Neural crest cell (in vitro differentiated cells): Measurements from ENCODE around the gene DDX5. TPM values are rescaled to one million over a fixed set of nuclear protein-coding genes. Genes with fewer than 3 reads are reported as not detected.

Experiments
- DNase-seq: peaks from one replicate; pipeline ENCODE4 v3.0.0; 2021; ENCODE audit warnings: low read depth, mixed read lengths, low spot score
- H3K27ac Mint-ChIP-seq: one replicate; pipeline ENCODE4 v1.8.0; 2021; ENCODE audit warnings: mild to moderate bottlenecking, mixed read lengths; ENCODE audit not compliant: unreplicated experiment
- H3K27me3 Mint-ChIP-seq: 2 replicates; pipeline ENCODE4 v1.8.0; 2021; ENCODE audit warnings: low read depth, mild to moderate bottlenecking, mixed read lengths
- H3K36me3 Mint-ChIP-seq: 2 replicates; pipeline ENCODE4 v1.8.0; 2021; ENCODE audit warnings: low read depth, mild to moderate bottlenecking, mixed read lengths
- H3K4me1 Mint-ChIP-seq: 2 replicates; pipeline ENCODE4 v1.8.0; 2021; ENCODE audit warnings: mixed read lengths
- H3K4me3 Mint-ChIP-seq: one replicate; pipeline ENCODE4 v1.8.0; 2021; ENCODE audit warnings: mild to moderate bottlenecking, mixed read lengths
- H3K9me3 Mint-ChIP-seq: 2 replicates; pipeline ENCODE4 v1.8.0; 2021; ENCODE audit warnings: mixed read lengths
- total RNA-seq: library from RNA; stranded (reverse); gene quantifications from 2 replicates; pipeline ENCODE4 v1.2.1, GENCODE V29; 2021
- TF ChIP-seq, protein P1 (sequence below): fragments of 200-600 bp; sonication (generic); conservative IDR thresholded peaks from 2 replicates; pipeline ENCODE4 v1.5.0; 2021; ENCODE audit warnings: antibody characterized with exemption, mild to moderate bottlenecking

Gene DDX5
- total RNA-seq, 1 donor from 2014 or later = 905 TPM

DNA sequence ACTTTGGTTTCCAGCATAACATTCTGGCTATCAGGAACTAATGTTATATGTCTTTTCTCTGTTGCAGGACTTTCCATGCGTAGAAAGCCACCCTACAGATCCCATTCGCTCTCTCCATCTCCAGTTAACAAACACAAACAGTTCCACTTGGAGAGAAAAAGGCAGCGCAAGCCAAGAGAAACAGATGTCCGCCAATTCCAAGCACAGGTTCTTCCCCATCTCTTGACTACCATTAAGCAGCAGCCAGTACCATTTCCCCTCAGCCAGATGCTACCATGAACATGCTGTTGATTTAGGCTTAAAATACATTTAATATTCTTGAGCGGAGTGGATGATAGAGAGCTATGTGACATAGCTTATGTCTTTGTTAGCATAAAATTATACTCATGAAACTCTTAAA is 23.1 kb upstream of the DDX5 start:
- no peaks in the 10 kb centered on the region for H3K9me3 Mint-ChIP-seq
- no peaks in the 10 kb centered on the region for H3K27me3 Mint-ChIP-seq
- no peak overlapping the region for H3K27ac Mint-ChIP-seq
- no peaks in the 10 kb centered on the region for H3K4me1 Mint-ChIP-seq
- no peak overlapping the region for H3K4me3 Mint-ChIP-seq
- TF ChIP-seq, protein P1, sequence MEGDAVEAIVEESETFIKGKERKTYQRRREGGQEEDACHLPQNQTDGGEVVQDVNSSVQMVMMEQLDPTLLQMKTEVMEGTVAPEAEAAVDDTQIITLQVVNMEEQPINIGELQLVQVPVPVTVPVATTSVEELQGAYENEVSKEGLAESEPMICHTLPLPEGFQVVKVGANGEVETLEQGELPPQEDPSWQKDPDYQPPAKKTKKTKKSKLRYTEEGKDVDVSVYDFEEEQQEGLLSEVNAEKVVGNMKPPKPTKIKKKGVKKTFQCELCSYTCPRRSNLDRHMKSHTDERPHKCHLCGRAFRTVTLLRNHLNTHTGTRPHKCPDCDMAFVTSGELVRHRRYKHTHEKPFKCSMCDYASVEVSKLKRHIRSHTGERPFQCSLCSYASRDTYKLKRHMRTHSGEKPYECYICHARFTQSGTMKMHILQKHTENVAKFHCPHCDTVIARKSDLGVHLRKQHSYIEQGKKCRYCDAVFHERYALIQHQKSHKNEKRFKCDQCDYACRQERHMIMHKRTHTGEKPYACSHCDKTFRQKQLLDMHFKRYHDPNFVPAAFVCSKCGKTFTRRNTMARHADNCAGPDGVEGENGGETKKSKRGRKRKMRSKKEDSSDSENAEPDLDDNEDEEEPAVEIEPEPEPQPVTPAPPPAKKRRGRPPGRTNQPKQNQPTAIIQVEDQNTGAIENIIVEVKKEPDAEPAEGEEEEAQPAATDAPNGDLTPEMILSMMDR = no peak
- H3K36me3 Mint-ChIP-seq = peaks cover 26% of the 10 kb centered on the region
- DNase-seq = no peak

DNA sequence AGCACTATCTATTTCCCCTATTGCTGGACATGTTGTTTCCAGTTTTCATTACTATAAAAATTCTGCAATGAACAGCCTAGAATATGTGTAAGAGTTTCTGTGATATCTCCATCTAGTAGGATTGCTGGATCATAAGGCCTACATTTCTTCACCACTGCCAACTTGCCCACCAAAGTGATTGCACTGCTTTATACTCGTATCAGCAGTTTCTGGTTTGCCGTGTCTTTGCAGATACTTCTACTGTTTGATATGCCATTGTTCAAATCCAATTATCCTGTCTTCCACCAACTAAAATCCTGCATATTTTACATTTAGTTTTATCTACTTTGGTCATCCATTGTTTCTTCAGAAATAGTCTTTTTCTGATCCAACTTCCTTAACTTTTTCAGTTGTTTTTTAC is 21.8 kb upstream of the DDX5 start:
- peaks cover 22% of the 10 kb centered on the region for H3K36me3 Mint-ChIP-seq

DNA sequence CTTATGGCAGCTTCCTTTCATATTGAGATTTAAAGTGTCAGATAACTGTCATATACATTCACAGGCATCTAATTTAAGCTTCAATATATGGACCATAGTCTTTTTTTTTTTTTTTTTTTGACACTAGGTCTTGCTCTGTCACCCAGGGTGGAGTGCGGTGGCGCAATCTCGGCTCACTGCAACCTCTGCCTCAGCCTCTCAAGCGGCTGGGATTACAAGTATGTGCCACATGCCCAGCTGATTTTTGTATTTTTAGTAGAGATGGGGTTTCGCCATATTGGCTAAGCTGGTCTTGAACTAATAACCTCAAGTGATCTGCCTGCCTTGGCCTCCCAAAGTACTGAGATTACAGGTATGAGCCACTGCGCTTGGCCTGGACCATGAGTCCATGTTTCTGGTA is 14.3 kb upstream of the DDX5 start:
- H3K9me3 Mint-ChIP-seq = no peaks in the 10 kb centered on the region
- DNase-seq = no peak
- no peak overlapping the region for H3K4me3 Mint-ChIP-seq
- peaks cover 3% of the 10 kb centered on the region for H3K36me3 Mint-ChIP-seq
- no peak overlapping the region for H3K27ac Mint-ChIP-seq
- H3K27me3 Mint-ChIP-seq = no peaks in the 10 kb centered on the region
- H3K4me1 Mint-ChIP-seq = no peaks in the 10 kb centered on the region
- TF ChIP-seq, protein P1 = no peak

More for the DNA sequence above, 21.8 kb upstream of the DDX5 start:
- H3K9me3 Mint-ChIP-seq = no peaks in the 10 kb centered on the region
- TF ChIP-seq, protein P1 = no peak
- no peak for DNase-seq
- H3K4me3 Mint-ChIP-seq = no peak overlapping the region
- H3K27ac Mint-ChIP-seq = no peak overlapping the region
- no peaks in the 10 kb centered on the region for H3K4me1 Mint-ChIP-seq
- H3K27me3 Mint-ChIP-seq = no peaks in the 10 kb centered on the region

DNA sequence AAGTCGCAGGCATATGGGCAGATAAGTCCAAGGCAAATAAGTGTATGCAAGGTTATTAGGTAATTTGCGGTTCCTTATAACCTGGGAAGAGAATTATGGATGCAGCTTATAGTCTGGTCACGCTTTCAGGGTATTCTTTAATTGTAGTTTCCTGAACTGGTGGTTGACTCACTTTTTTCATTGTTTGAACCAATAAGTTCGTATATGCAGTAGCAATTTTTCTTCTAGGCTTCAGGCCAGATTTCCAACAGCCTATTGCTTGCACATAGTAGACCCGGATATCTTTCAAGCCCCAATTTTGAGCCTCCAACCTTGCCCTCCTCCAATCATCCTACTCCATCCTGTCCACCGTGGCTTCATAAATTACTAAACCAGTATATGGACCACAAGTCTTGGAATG is 13.5 kb upstream of the DDX5 start:
- H3K4me1 Mint-ChIP-seq = no peaks in the 10 kb centered on the region
- H3K27ac Mint-ChIP-seq = no peak overlapping the region
- DNase-seq = no peak
- no peaks in the 10 kb centered on the region for H3K9me3 Mint-ChIP-seq
- H3K27me3 Mint-ChIP-seq = no peaks in the 10 kb centered on the region
- peaks cover 3% of the 10 kb centered on the region for H3K36me3 Mint-ChIP-seq
- no peak overlapping the region for H3K4me3 Mint-ChIP-seq
- TF ChIP-seq, protein P1 = no peak

DNA sequence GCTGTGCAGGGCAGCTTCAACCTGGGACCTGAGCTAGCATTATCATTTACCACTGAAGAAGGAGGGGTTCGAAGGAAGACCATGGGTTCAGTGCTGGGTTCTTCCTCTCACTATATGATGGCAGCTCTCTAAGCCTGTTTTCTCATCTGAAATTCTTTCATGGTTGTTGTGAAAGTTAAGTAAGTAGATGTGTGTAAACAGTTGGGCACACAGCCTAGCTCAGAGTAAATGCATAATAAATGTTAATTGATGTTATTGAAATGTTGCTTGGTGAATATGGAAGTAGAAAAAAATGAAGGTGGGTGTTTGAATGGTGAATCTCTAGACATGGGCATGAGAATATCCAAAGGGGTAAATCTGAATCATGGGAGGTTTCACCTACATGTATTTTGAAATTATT is 9.7 kb upstream of the DDX5 start:
- Mint-ChIP-seq H3K27me3 (no peaks in the 10 kb centered on the region), H3K4me1 (no peaks in the 10 kb centered on the region), H3K36me3 (peaks cover 8% of the 10 kb centered on the region), H3K4me3 (no peak overlapping the region), H3K9me3 (no peaks in the 10 kb centered on the region), H3K27ac (no peak overlapping the region)
- DNase-seq = no peak
- TF ChIP-seq, protein P1 = no peak

DNA sequence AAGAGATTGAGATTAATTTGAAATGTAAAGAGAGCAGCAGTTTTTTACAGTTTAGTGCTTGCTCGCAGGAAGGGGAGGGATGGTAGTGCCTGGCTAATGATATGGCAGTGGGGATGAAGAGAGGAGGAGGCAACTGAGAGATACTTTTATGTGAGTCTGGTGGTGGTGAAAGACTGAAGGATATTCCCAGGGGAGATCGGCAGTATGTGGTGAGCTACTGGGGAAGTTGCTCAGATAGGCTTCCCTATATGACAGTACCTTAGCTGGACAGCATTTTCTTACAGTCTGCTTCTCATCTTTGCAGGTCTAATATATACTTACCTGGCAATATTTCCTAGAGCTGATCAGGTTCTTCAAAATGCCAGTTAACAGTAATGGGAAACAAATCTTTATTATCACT is 9.3 kb upstream of the DDX5 start:
- Mint-ChIP-seq H3K4me1 (no peaks in the 10 kb centered on the region), H3K4me3 (no peak overlapping the region), H3K9me3 (no peaks in the 10 kb centered on the region), H3K27ac (no peak overlapping the region), H3K36me3 (peaks cover 8% of the 10 kb centered on the region), H3K27me3 (no peaks in the 10 kb centered on the region)
- TF ChIP-seq, protein P1 = no peak
- no peak for DNase-seq
